Progenitor cell of endocrine pancreas (in vitro differentiated cells): ENCODE data around the gene CRHR1. TPM values are rescaled to one million over a fixed set of nuclear protein-coding genes. Genes with fewer than 3 reads are reported as not detected.

Experiments
- DNase-seq: peaks from one replicate; pipeline ENCODE4 v3.0.0; 2021; ENCODE audit warnings: low spot score; ENCODE audit not compliant: unreplicated experiment
- H3K27ac Mint-ChIP-seq: 2 replicates; pipeline ENCODE4 v1.8.0; 2021; ENCODE audit warnings: mild to moderate bottlenecking, moderate library complexity, mixed read lengths
- H3K27me3 Mint-ChIP-seq: 2 replicates; pipeline ENCODE4 v1.8.0; 2021; ENCODE audit warnings: mixed read lengths
- H3K36me3 Mint-ChIP-seq: 2 replicates; pipeline ENCODE4 v1.8.0; 2022; ENCODE audit warnings: mixed read lengths; ENCODE audit not compliant: insufficient read depth
- H3K4me1 Mint-ChIP-seq: 2 replicates; pipeline ENCODE4 v1.8.0; 2021; ENCODE audit warnings: low read depth, mixed read lengths
- H3K4me3 Mint-ChIP-seq: 2 replicates; pipeline ENCODE4 v1.8.0; 2021; ENCODE audit warnings: low read depth, mild to moderate bottlenecking, moderate library complexity, mixed read lengths
- H3K9me3 Mint-ChIP-seq: 2 replicates; pipeline ENCODE4 v1.8.0; 2021; ENCODE audit warnings: low read depth, mixed read lengths
- CTCF ChIP-seq: fragments of 200-600 bp; sonication (generic); IDR thresholded peaks from one replicate; pipeline ENCODE4 v1.5.0; 2021; ENCODE audit warnings: antibody characterized with exemption, mild to moderate bottlenecking; ENCODE audit not compliant: unreplicated experiment
- total RNA-seq: library from RNA; stranded (reverse); gene quantifications from 2 replicates; pipeline ENCODE4 v1.2.1, GENCODE V29; 2021

CRHR1 gene
- total RNA-seq, 1 donor from 2014 or later, result not detected

GRCh38 chr17:45821147-45821546 is 37.0 kb downstream of the CRHR1 start:
- H3K9me3 Mint-ChIP-seq, result no peaks in the 10 kb centered on the region
- H3K27me3 Mint-ChIP-seq, result peaks cover 10% of the 10 kb centered on the region
- peak overlapping the region; percentile 6 for H3K27ac Mint-ChIP-seq
- no peak for TF ChIP-seq CTCF
- no peak overlapping the region for H3K4me3 Mint-ChIP-seq
- H3K36me3 Mint-ChIP-seq, result no peaks in the 10 kb centered on the region
- DNase-seq, result no peak
- H3K4me1 Mint-ChIP-seq, result no peaks in the 10 kb centered on the region

GRCh38 chr17:45823598-45823997 is 39.5 kb downstream of the CRHR1 start:
- Mint-ChIP-seq H3K27me3 (peaks cover 17% of the 10 kb centered on the region), H3K4me1 (no peaks in the 10 kb centered on the region), H3K9me3 (no peaks in the 10 kb centered on the region), H3K36me3 (no peaks in the 10 kb centered on the region), H3K4me3 (no peak overlapping the region), H3K27ac (no peak overlapping the region)
- TF ChIP-seq CTCF, result no peak
- DNase-seq, result no peak

GRCh38 chr17:45824475-45824874 is 40.4 kb downstream of the CRHR1 start:
- Mint-ChIP-seq H3K27ac (no peak overlapping the region), H3K9me3 (no peaks in the 10 kb centered on the region), H3K4me3 (no peak overlapping the region), H3K4me1 (no peaks in the 10 kb centered on the region), H3K27me3 (peaks cover 23% of the 10 kb centered on the region), H3K36me3 (no peaks in the 10 kb centered on the region)
- TF ChIP-seq CTCF, result no peak
- no peak for DNase-seq

- H3K36me3 Mint-ChIP-seq, result no peaks in the 10 kb centered on the region
- no peaks in the 10 kb centered on the region for H3K4me1 Mint-ChIP-seq
- no peak for DNase-seq
- no peaks in the 10 kb centered on the region for H3K9me3 Mint-ChIP-seq
- H3K27ac Mint-ChIP-seq, result no peak overlapping the region
- TF ChIP-seq CTCF, result no peak
- H3K27me3 Mint-ChIP-seq, result peaks cover 23% of the 10 kb centered on the region
- no peak overlapping the region for H3K4me3 Mint-ChIP-seq
Observed at GRCh38 chr17:45824901-45825492, 40.9 kb downstream of the CRHR1 start.

GRCh38 chr17:45825792-45826191 is 41.7 kb downstream of the CRHR1 start:
- H3K4me1 Mint-ChIP-seq, result no peaks in the 10 kb centered on the region
- no peak overlapping the region for H3K27ac Mint-ChIP-seq
- no peak overlapping the region for H3K4me3 Mint-ChIP-seq
- DNase-seq, result no peak
- H3K36me3 Mint-ChIP-seq, result no peaks in the 10 kb centered on the region
- no peaks in the 10 kb centered on the region for H3K9me3 Mint-ChIP-seq
- no peak for TF ChIP-seq CTCF
- peaks cover 22% of the 10 kb centered on the region for H3K27me3 Mint-ChIP-seq
